H1 (cell line): ENCODE data around the gene TMED10. TPM values are rescaled to one million over a fixed set of nuclear protein-coding genes. Genes with fewer than 3 reads are reported as not detected.

ENCODE experiments used
- CEBPB ChIP-seq: IDR thresholded peaks from 2 replicates; pipeline ENCODE4 v1.6.1; 2012; ENCODE audit warnings: low read depth, low read length
- CHD2 ChIP-seq: IDR thresholded peaks from 2 replicates; pipeline ENCODE4 v1.6.1; 2012; ENCODE audit warnings: low read length, improper control_type of control experiment
- HDAC2 ChIP-seq, 2 experiments: fragments of 300-600 bp in 1 of 2; sonication (generic) in 1 of 2; IDR thresholded peaks; 2 replicates each; pipeline ENCODE4 v1.6.1; 2011 to 2012; ENCODE audit warnings: low read depth in 2 of 2, low read length in 2 of 2, mild to moderate bottlenecking in 2 of 2, moderate library complexity in 2 of 2, borderline replicate concordance in 1 of 2, inconsistent platforms in 1 of 2
- HDAC6 ChIP-seq: IDR thresholded peaks from one replicate; pipeline ENCODE4 v1.7.1; 2012; ENCODE audit warnings: low read depth, mild to moderate bottlenecking, inconsistent platforms, low read length, moderate library complexity
- JUND ChIP-seq: IDR thresholded peaks from 2 replicates; pipeline ENCODE4 v1.6.1; 2011; ENCODE audit warnings: mild to moderate bottlenecking, improper control_type of control experiment, low read length
- KDM1A ChIP-seq: fragments of 200-600, 300-600 bp; sonication (generic); IDR thresholded peaks from 2 replicates; pipeline ENCODE4 v1.7.1; 2016; ENCODE audit warnings: mild to moderate bottlenecking, low read length, borderline replicate concordance
- POLR2AphosphoS5 ChIP-seq: IDR thresholded peaks from 2 replicates; pipeline ENCODE4 v1.6.1; 2011; ENCODE audit warnings: low read depth, low read length
- POU5F1 ChIP-seq: IDR thresholded peaks from 2 replicates; pipeline ENCODE4 v1.6.1; 2011; ENCODE audit warnings: low read depth, mild to moderate bottlenecking, low read length, moderate library complexity
- SP1 ChIP-seq: IDR thresholded peaks from 2 replicates; pipeline ENCODE4 v1.6.1; 2011; ENCODE audit warnings: low read depth, low read length
- polyA plus RNA-seq, 7 experiments: library from polyadenylated mRNA; depleted of rRNA in 3 of 7; stranded (reverse) in 5 of 7; unstranded in 2 of 7; fragments of >200 nt in 5 of 7; fragments of 200-250 nt in 2 of 7; gene quantifications; 1 replicate in 5 of 7; 2 replicates in 1 of 7; 4 replicates in 1 of 7; pipeline versions ENCODE4 v1.2.1 to v1.2.3, GENCODE V29; 2011 to 2013; ENCODE audit warnings: missing spikeins in 2 of 7, mixed read lengths in 2 of 7
- total RNA-seq: library from RNA; stranded (reverse); fragmentation: NEBNext Ultra II Directional; extraction: Animal tissue kit (Norgen Biotek cat#: 25700); gene quantifications from 2 replicates; pipeline ENCODE4 v1.2.1, GENCODE V29; 2021
- TF ChIP-seq, protein P1 (sequence below): fragments of 300-600 bp; sonication (generic); IDR thresholded peaks from 2 replicates; pipeline ENCODE4 v1.7.1; 2012; ENCODE audit warnings: low read length, moderate library complexity, mild to moderate bottlenecking, inconsistent platforms; ENCODE audit not compliant: insufficient replicate concordance
- TF ChIP-seq, protein P2 (sequence below): IDR thresholded peaks from 2 replicates; pipeline ENCODE4 v1.6.1; 2012; ENCODE audit warnings: inconsistent platforms
- TF ChIP-seq, protein P3 (sequence below): IDR thresholded peaks from 2 replicates; pipeline ENCODE4 v1.6.1; 2011; ENCODE audit warnings: low read depth, mild to moderate bottlenecking, low read length; ENCODE audit not compliant: insufficient read depth

The TMED10 gene
- total and polyA plus RNA-seq, 2 of the 8 experiments (the other 6 are each of a cell fraction or from before 2014, with no cell fraction given) = 218 to 250 TPM

DNA sequence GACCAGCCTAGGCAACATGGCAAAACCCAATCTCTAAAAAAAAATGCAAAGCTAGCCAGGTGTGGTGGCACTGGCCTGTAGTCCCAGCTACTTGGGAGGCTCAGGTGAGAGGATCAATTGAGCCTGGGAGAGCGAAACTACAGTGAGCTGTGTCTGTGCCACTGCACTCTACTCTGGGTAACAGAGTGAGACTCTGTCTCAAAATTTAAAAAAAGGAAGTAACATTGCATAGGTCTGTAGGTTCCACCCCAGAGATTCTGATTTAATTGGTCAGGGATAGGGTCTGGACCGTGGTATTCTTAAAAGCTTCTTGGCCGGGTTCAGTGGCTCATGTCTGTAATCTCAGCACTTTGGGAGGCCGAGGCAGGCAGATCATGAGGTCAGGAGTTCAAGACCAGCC, 80.7 kb downstream of the TMED10 start (continued):
- TF ChIP-seq, protein P1, sequence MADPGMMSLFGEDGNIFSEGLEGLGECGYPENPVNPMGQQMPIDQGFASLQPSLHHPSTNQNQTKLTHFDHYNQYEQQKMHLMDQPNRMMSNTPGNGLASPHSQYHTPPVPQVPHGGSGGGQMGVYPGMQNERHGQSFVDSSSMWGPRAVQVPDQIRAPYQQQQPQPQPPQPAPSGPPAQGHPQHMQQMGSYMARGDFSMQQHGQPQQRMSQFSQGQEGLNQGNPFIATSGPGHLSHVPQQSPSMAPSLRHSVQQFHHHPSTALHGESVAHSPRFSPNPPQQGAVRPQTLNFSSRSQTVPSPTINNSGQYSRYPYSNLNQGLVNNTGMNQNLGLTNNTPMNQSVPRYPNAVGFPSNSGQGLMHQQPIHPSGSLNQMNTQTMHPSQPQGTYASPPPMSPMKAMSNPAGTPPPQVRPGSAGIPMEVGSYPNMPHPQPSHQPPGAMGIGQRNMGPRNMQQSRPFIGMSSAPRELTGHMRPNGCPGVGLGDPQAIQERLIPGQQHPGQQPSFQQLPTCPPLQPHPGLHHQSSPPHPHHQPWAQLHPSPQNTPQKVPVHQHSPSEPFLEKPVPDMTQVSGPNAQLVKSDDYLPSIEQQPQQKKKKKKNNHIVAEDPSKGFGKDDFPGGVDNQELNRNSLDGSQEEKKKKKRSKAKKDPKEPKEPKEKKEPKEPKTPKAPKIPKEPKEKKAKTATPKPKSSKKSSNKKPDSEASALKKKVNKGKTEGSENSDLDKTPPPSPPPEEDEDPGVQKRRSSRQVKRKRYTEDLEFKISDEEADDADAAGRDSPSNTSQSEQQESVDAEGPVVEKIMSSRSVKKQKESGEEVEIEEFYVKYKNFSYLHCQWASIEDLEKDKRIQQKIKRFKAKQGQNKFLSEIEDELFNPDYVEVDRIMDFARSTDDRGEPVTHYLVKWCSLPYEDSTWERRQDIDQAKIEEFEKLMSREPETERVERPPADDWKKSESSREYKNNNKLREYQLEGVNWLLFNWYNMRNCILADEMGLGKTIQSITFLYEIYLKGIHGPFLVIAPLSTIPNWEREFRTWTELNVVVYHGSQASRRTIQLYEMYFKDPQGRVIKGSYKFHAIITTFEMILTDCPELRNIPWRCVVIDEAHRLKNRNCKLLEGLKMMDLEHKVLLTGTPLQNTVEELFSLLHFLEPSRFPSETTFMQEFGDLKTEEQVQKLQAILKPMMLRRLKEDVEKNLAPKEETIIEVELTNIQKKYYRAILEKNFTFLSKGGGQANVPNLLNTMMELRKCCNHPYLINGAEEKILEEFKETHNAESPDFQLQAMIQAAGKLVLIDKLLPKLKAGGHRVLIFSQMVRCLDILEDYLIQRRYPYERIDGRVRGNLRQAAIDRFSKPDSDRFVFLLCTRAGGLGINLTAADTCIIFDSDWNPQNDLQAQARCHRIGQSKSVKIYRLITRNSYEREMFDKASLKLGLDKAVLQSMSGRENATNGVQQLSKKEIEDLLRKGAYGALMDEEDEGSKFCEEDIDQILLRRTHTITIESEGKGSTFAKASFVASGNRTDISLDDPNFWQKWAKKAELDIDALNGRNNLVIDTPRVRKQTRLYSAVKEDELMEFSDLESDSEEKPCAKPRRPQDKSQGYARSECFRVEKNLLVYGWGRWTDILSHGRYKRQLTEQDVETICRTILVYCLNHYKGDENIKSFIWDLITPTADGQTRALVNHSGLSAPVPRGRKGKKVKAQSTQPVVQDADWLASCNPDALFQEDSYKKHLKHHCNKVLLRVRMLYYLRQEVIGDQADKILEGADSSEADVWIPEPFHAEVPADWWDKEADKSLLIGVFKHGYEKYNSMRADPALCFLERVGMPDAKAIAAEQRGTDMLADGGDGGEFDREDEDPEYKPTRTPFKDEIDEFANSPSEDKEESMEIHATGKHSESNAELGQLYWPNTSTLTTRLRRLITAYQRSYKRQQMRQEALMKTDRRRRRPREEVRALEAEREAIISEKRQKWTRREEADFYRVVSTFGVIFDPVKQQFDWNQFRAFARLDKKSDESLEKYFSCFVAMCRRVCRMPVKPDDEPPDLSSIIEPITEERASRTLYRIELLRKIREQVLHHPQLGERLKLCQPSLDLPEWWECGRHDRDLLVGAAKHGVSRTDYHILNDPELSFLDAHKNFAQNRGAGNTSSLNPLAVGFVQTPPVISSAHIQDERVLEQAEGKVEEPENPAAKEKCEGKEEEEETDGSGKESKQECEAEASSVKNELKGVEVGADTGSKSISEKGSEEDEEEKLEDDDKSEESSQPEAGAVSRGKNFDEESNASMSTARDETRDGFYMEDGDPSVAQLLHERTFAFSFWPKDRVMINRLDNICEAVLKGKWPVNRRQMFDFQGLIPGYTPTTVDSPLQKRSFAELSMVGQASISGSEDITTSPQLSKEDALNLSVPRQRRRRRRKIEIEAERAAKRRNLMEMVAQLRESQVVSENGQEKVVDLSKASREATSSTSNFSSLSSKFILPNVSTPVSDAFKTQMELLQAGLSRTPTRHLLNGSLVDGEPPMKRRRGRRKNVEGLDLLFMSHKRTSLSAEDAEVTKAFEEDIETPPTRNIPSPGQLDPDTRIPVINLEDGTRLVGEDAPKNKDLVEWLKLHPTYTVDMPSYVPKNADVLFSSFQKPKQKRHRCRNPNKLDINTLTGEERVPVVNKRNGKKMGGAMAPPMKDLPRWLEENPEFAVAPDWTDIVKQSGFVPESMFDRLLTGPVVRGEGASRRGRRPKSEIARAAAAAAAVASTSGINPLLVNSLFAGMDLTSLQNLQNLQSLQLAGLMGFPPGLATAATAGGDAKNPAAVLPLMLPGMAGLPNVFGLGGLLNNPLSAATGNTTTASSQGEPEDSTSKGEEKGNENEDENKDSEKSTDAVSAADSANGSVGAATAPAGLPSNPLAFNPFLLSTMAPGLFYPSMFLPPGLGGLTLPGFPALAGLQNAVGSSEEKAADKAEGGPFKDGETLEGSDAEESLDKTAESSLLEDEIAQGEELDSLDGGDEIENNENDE = no peak
- TF ChIP-seq SP1 (no peak), CHD2 (no peak), HDAC2 (IDR thresholded peaks at IDR 0.05; ENCODE audit: borderline replicate concordance in 1 of 2, low read depth in 2 of 2, low read length in 2 of 2) (no peak), JUND (no peak), POLR2AphosphoS5 (no peak), POU5F1 (no peak), CEBPB (no peak), KDM1A (no peak), HDAC6 (no peak)
- TF ChIP-seq, protein P2, sequence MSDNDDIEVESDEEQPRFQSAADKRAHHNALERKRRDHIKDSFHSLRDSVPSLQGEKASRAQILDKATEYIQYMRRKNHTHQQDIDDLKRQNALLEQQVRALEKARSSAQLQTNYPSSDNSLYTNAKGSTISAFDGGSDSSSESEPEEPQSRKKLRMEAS = no peak
- TF ChIP-seq, protein P3, sequence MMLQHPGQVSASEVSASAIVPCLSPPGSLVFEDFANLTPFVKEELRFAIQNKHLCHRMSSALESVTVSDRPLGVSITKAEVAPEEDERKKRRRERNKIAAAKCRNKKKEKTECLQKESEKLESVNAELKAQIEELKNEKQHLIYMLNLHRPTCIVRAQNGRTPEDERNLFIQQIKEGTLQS = no peak
